NCI-H82 treated with DMSO at 0.1 percent for 48 hours (cell line): ENCODE measurements around the gene TANGO2.

Source experiments
- DNase-seq: peaks from one replicate; lab custom pipeline; 2025; ENCODE audit not compliant: unreplicated experiment; lab: John Stamatoyannopoulos, UW

The TANGO2 gene

GRCh38 chr22:20020533-20021195, at the start of gene TANGO2:
TSS of gene TANGO2 (plus strand) at chr22:20021110. CDS start at chr22:20036799, 15,689 bp downstream.
- DNase-seq: peak; percentile 52

GRCh38 chr22:19971276-19972124, 49.4 kb upstream of the TANGO2 start:
- DNase-seq: no peak

GRCh38 chr22:19972251-19972650, 48.7 kb upstream of the TANGO2 start:
- DNase-seq: no peak

- no peak for DNase-seq
Measured at GRCh38 chr22:19972652-19973550, 48.0 kb upstream of the TANGO2 start.

- no peak for DNase-seq
Measured at GRCh38 chr22:19973551-19974267, 47.2 kb upstream of the TANGO2 start.

- DNase-seq: peak; percentile 74
Measured at GRCh38 chr22:19974268-19974861, 46.5 kb upstream of the TANGO2 start.

- DNase-seq: no peak
Measured at GRCh38 chr22:19974935-19975706, 45.8 kb upstream of the TANGO2 start.

GRCh38 chr22:19975707-19976035, 45.2 kb upstream of the TANGO2 start:
- DNase-seq: no peak

- no peak for DNase-seq
Measured at GRCh38 chr22:19976671-19977070, 44.2 kb upstream of the TANGO2 start.

GRCh38 chr22:19977296-19978243, 43.3 kb upstream of the TANGO2 start:
- DNase-seq: no peak

- no peak for DNase-seq
Measured at GRCh38 chr22:19978748-19979147, 42.2 kb upstream of the TANGO2 start.

- DNase-seq: no peak
Measured at GRCh38 chr22:19979712-19980493, 41.0 kb upstream of the TANGO2 start.

- no peak for DNase-seq
Measured at GRCh38 chr22:19980766-19981165, 40.1 kb upstream of the TANGO2 start.

GRCh38 chr22:19981171-19981960, 39.5 kb upstream of the TANGO2 start:
- DNase-seq: no peak

- DNase-seq: no peak
Measured at GRCh38 chr22:19981961-19982920, 38.7 kb upstream of the TANGO2 start.
